HL-60 (cell line): ENCODE measurements around the gene FHAD1.

Source experiments
- GABPA ChIP-seq: IDR thresholded peaks from 2 replicates; pipeline ENCODE4 v1.6.1; 2012; ENCODE audit warnings: low read depth
- POLR2AphosphoS5 ChIP-seq: IDR thresholded peaks from 2 replicates; pipeline ENCODE4 v1.6.1; 2012; ENCODE audit warnings: low read depth
- REST ChIP-seq: IDR thresholded peaks from 2 replicates; pipeline ENCODE4 v1.6.1; 2012; ENCODE audit warnings: low read depth; ENCODE audit not compliant: insufficient replicate concordance
- TF ChIP-seq, protein P1 (sequence below): IDR thresholded peaks from one replicate; pipeline ENCODE4 v1.5.1; 2011; ENCODE audit warnings: low read length, control low read depth, inconsistent platforms; ENCODE audit not compliant: insufficient read depth

GRCh38 chr1:15299179-15299578, 52.2 kb downstream of the FHAD1 start:
- TF ChIP-seq, protein P1, sequence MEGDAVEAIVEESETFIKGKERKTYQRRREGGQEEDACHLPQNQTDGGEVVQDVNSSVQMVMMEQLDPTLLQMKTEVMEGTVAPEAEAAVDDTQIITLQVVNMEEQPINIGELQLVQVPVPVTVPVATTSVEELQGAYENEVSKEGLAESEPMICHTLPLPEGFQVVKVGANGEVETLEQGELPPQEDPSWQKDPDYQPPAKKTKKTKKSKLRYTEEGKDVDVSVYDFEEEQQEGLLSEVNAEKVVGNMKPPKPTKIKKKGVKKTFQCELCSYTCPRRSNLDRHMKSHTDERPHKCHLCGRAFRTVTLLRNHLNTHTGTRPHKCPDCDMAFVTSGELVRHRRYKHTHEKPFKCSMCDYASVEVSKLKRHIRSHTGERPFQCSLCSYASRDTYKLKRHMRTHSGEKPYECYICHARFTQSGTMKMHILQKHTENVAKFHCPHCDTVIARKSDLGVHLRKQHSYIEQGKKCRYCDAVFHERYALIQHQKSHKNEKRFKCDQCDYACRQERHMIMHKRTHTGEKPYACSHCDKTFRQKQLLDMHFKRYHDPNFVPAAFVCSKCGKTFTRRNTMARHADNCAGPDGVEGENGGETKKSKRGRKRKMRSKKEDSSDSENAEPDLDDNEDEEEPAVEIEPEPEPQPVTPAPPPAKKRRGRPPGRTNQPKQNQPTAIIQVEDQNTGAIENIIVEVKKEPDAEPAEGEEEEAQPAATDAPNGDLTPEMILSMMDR: no peak
- no peak for TF ChIP-seq POLR2AphosphoS5
- no peak for TF ChIP-seq REST
- TF ChIP-seq GABPA: no peak
